Frontal cortex (tissue), 4 donors: ENCODE results near the gene FZD8. TPM values are rescaled to one million over a fixed set of nuclear protein-coding genes. Genes with fewer than 3 reads are reported as not detected.
"Not testable (repeated sequence)": the region's sequence is repeated elsewhere in the genome, so short reads cannot be mapped to it uniquely, and the experiment has no call there.

Experiments used
- DNase-seq, 2 donors: peaks; one replicate each; pipeline ENCODE4 v3.0.0; 2012; ENCODE audit warnings: low spot score in 2 of 2
- FAIRE-seq: peaks from 2 replicates; lab custom pipeline; 2012; peaks lifted over from hg19 to GRCh38; lab: Jason Lieb, UNC
- total RNA-seq: library from RNA; depleted of rRNA; stranded (reverse); fragments of >200 nt; gene quantifications from one replicate; pipeline ENCODE4 v1.2.3, GENCODE V29; 2014
- donor health status: control.
- donor health status: control.
- donor health status: control.

The FZD8 gene
- total RNA-seq = 13.0 TPM

- FAIRE-seq = no peak
- DNase-seq = peak; percentile 93 to 96
Observed at GRCh38 chr10:35642035-35642792, at the start of gene FZD8. Gene FZD8 (minus strand): TSS chr10:35642296. CDS start chr10:35641429, 867 bp downstream.

- FAIRE-seq = no peak
- DNase-seq = no peak
Observed at GRCh38 chr10:35691522-35692236, 49.6 kb upstream of the FZD8 start.

- DNase-seq = no peak
- FAIRE-seq = no peak
Observed at GRCh38 chr10:35690534-35690933, 48.4 kb upstream of the FZD8 start.

- DNase-seq, FAIRE-seq: not testable (repeated sequence)
Observed at GRCh38 chr10:35685858-35686257, 43.8 kb upstream of the FZD8 start.

- FAIRE-seq = no peak
Observed at GRCh38 chr10:35685402-35685801, 43.3 kb upstream of the FZD8 start.

GRCh38 chr10:35684586-35684985, 42.5 kb upstream of the FZD8 start:
- no peak for FAIRE-seq
- DNase-seq = no peak

More at GRCh38 chr10:35685402-35685801, 43.3 kb upstream of the FZD8 start:
- DNase-seq = no peak

GRCh38 chr10:35675846-35676245, 33.8 kb upstream of the FZD8 start:
- DNase-seq = no peak
- no peak for FAIRE-seq

GRCh38 chr10:35674843-35675242, 32.7 kb upstream of the FZD8 start:
- DNase-seq = no peak

GRCh38 chr10:35668865-35669650, 27.0 kb upstream of the FZD8 start:
- no peak for DNase-seq

More at GRCh38 chr10:35674843-35675242, 32.7 kb upstream of the FZD8 start:
- FAIRE-seq = no peak

GRCh38 chr10:35667971-35668370, 25.9 kb upstream of the FZD8 start:
- FAIRE-seq = no peak

More at GRCh38 chr10:35668865-35669650, 27.0 kb upstream of the FZD8 start:
- FAIRE-seq = no peak

GRCh38 chr10:35667270-35667889, 25.3 kb upstream of the FZD8 start:
- no peak for DNase-seq
- FAIRE-seq = no peak

More at GRCh38 chr10:35667971-35668370, 25.9 kb upstream of the FZD8 start:
- DNase-seq = no peak

- FAIRE-seq (no peak), DNase-seq (no peak)
Observed at GRCh38 chr10:35661236-35661635, 19.1 kb upstream of the FZD8 start.

GRCh38 chr10:35659456-35659855, 17.4 kb upstream of the FZD8 start:
- FAIRE-seq (no peak), DNase-seq (no peak)

- no peak for DNase-seq
- FAIRE-seq = no peak
Observed at GRCh38 chr10:35657621-35658020, 15.5 kb upstream of the FZD8 start.

- no peak for DNase-seq
- FAIRE-seq = no peak
Observed at GRCh38 chr10:35652824-35653223, 10.7 kb upstream of the FZD8 start.

- DNase-seq (no peak), FAIRE-seq (no peak)
Observed at GRCh38 chr10:35650894-35651293, 8.8 kb upstream of the FZD8 start.

- DNase-seq (no peak), FAIRE-seq (no peak)
Observed at GRCh38 chr10:35644050-35644950, 2.2 kb upstream of the FZD8 start.

GRCh38 chr10:35643151-35644049, 1.3 kb upstream of the FZD8 start:
- DNase-seq = peak; percentile 66 to 67
- FAIRE-seq = no peak
